Neural cell (in vitro differentiated cells): ENCODE measurements around the gene GAL3ST3. TPM values are rescaled to one million over a fixed set of nuclear protein-coding genes. Genes with fewer than 3 reads are reported as not detected.

Experiments
- H2AFZ ChIP-seq: fragments of 200-600, 300-800 bp; sonication (generic), shearing (Covaris generic); 2 replicates; pipeline ENCODE4 v1.6.0; 2014; ENCODE audit warnings: low read depth, mild to moderate bottlenecking, antibody characterized with exemption, low read length, moderate library complexity
- H3F3A ChIP-seq: fragments of 200-600 bp; shearing (Covaris generic); 2 replicates; pipeline ENCODE4 v1.6.1; 2016; ENCODE audit warnings: mild to moderate bottlenecking, moderate library complexity, mixed read lengths, antibody characterized with exemption, low read length; ENCODE audit not compliant: insufficient read depth, poor library complexity, severe bottlenecking
- H3K27ac ChIP-seq: fragments of 200-600, 300-800 bp; sonication (generic), shearing (Covaris generic); 2 replicates; pipeline ENCODE4 v1.5.1; 2014; ENCODE audit warnings: mild to moderate bottlenecking, low read length, moderate library complexity
- H3K27me3 ChIP-seq: fragments of 300-800, 200-600 bp; sonication (generic), shearing (Covaris generic); 2 replicates; pipeline ENCODE4 v1.6.0; 2014; ENCODE audit warnings: mild to moderate bottlenecking, low read depth, low read length, moderate library complexity; ENCODE audit not compliant: insufficient read depth
- H3K36me3 ChIP-seq: fragments of 300-800, 200-600 bp; sonication (generic), shearing (Covaris generic); 2 replicates; pipeline ENCODE4 v1.5.1; 2014; ENCODE audit warnings: mild to moderate bottlenecking, antibody characterized with exemption, low read length, moderate library complexity; ENCODE audit not compliant: insufficient read depth
- H3K4me2 ChIP-seq: fragments of 300-800, 200-600 bp; sonication (generic), shearing (Covaris generic); 2 replicates; pipeline ENCODE4 v1.6.0; 2014; ENCODE audit warnings: mild to moderate bottlenecking, low read length
- H3K4me3 ChIP-seq: fragments of 300-800, 200-600 bp; sonication (generic), shearing (Covaris generic); 2 replicates; pipeline ENCODE4 v1.5.1; 2014; ENCODE audit warnings: mild to moderate bottlenecking, low read length, moderate library complexity
- H3K79me2 ChIP-seq: fragments of 200-600 bp; shearing (Covaris generic); replicated peaks from 2 replicates; pipeline ENCODE4 v1.6.0; 2014; ENCODE audit warnings: mild to moderate bottlenecking, low read length, moderate library complexity; ENCODE audit not compliant: insufficient read depth
- H3K9ac ChIP-seq: fragments of 300-800, 200-600 bp; sonication (generic), shearing (Covaris generic); 2 replicates; pipeline ENCODE4 v1.6.1; 2016; ENCODE audit warnings: mild to moderate bottlenecking, low read length, mixed read lengths
- H3K9me2 ChIP-seq: fragments of 200-600 bp; shearing (Covaris generic); 2 replicates; pipeline ENCODE4 v1.6.1; 2016; ENCODE audit warnings: mild to moderate bottlenecking, low read length, mixed read lengths; ENCODE audit not compliant: insufficient read depth
- H3K9me3 ChIP-seq: fragments of 200-600, 300-800 bp; sonication (generic), shearing (Covaris generic); 2 replicates; pipeline ENCODE4 v1.6.1; 2016; ENCODE audit warnings: mild to moderate bottlenecking, mixed run types, low read length, moderate library complexity, mixed read lengths
- H4K20me1 ChIP-seq: fragments of 200-600 bp; shearing (Covaris generic); 2 replicates; pipeline ENCODE4 v1.6.1; 2016; ENCODE audit warnings: mild to moderate bottlenecking, mixed run types; ENCODE audit not compliant: insufficient read depth
- CTCF ChIP-seq: fragments of 450-650 bp; IDR thresholded peaks from 2 replicates; pipeline ENCODE4 v1.5.1; 2014; ENCODE audit warnings: antibody characterized with exemption, mild to moderate bottlenecking, moderate library complexity; ENCODE audit not compliant: poor library complexity, severe bottlenecking
- EP300 ChIP-seq: fragments of 450-650 bp; conservative IDR thresholded peaks from 2 replicates; pipeline ENCODE4 v1.6.1; 2014; ENCODE audit warnings: antibody characterized with exemption, mild to moderate bottlenecking, moderate library complexity; ENCODE audit not compliant: poor library complexity, severe bottlenecking
- EZH2 ChIP-seq: fragments of 200-600, 300-800 bp; shearing (Covaris generic), sonication (generic); IDR thresholded peaks from 2 replicates; pipeline ENCODE4 v1.6.1; 2014; ENCODE audit warnings: antibody characterized with exemption, low read length, borderline replicate concordance, mild to moderate bottlenecking; ENCODE audit not compliant: insufficient read depth, poor library complexity, severe bottlenecking
- MXI1 ChIP-seq: fragments of 450-650 bp; conservative IDR thresholded peaks from 2 replicates; pipeline ENCODE4 v1.6.1; 2014; ENCODE audit warnings: antibody characterized with exemption, mild to moderate bottlenecking; ENCODE audit not compliant: poor library complexity, severe bottlenecking
- POLR2AphosphoS5 ChIP-seq: IDR thresholded peaks from 2 replicates; pipeline ENCODE4 v1.6.1; 2012
- RAD21 ChIP-seq: fragments of 450-650 bp; conservative IDR thresholded peaks from 2 replicates; pipeline ENCODE4 v1.6.1; 2014; ENCODE audit warnings: antibody characterized with exemption, mild to moderate bottlenecking, moderate library complexity
- REST ChIP-seq: IDR thresholded peaks from 2 replicates; pipeline ENCODE4 v1.6.1; 2012; ENCODE audit warnings: borderline replicate concordance
- SMC3 ChIP-seq: fragments of 450-650 bp; conservative IDR thresholded peaks from 2 replicates; pipeline ENCODE4 v1.6.1; 2014; ENCODE audit warnings: antibody characterized with exemption, mild to moderate bottlenecking, moderate library complexity; ENCODE audit not compliant: poor library complexity
- TAF1 ChIP-seq: IDR thresholded peaks from 2 replicates; pipeline ENCODE4 v1.6.1; 2012; ENCODE audit warnings: low read depth
- polyA plus RNA-seq: library from polyadenylated mRNA; depleted of rRNA; stranded (reverse); fragments of >200 nt; gene quantifications from 2 replicates; pipeline ENCODE4 v1.2.3, GENCODE V29; 2014

GAL3ST3 gene
- polyA plus RNA-seq, 1 donor from 2014 or later = 17.2 TPM

GRCh38 chr11:66077927-66078326 is 29.0 kb upstream of the GAL3ST3 start:
- Histone ChIP-seq H3K9me3 (no peaks in the 10 kb centered on the region), H3K79me2 (peaks cover 10% of the 10 kb centered on the region), H3F3A (no peaks in the 10 kb centered on the region), H3K9me2 (no peaks in the 10 kb centered on the region), H3K36me3 (peaks cover 5% of the 10 kb centered on the region), H3K4me2 (no peak overlapping the region), H4K20me1 (no peaks in the 10 kb centered on the region), H3K9ac (no peak overlapping the region), H3K27ac (no peak overlapping the region), H3K4me3 (no peak overlapping the region), H2AFZ (no peak overlapping the region), H3K27me3 (no peaks in the 10 kb centered on the region)
- TF ChIP-seq RAD21 (no peak), POLR2AphosphoS5 (no peak), EP300 (no peak), MXI1 (no peak), CTCF (no peak), SMC3 (no peak), REST (no peak)

- Histone ChIP-seq H3K79me2 (peaks cover 21% of the 10 kb centered on the region), H3K9ac (no peak overlapping the region), H3K4me3 (no peak overlapping the region), H3K27ac (no peak overlapping the region), H3K9me2 (no peaks in the 10 kb centered on the region), H3K4me2 (no peak overlapping the region), H3F3A (no peaks in the 10 kb centered on the region), H2AFZ (no peak overlapping the region), H4K20me1 (no peaks in the 10 kb centered on the region), H3K27me3 (no peaks in the 10 kb centered on the region), H3K9me3 (no peaks in the 10 kb centered on the region), H3K36me3 (peaks cover 5% of the 10 kb centered on the region)
- TF ChIP-seq REST (no peak), POLR2AphosphoS5 (no peak), CTCF (no peak), MXI1 (no peak), EZH2 (no peak), SMC3 (no peak), RAD21 (no peak), TAF1 (no peak), EP300 (no peak)
Measured at GRCh38 chr11:66076561-66076960, 27.6 kb upstream of the GAL3ST3 start.
